Measurements from ENCODE around the gene SCN1B.

Gene SCN1B

DNA sequence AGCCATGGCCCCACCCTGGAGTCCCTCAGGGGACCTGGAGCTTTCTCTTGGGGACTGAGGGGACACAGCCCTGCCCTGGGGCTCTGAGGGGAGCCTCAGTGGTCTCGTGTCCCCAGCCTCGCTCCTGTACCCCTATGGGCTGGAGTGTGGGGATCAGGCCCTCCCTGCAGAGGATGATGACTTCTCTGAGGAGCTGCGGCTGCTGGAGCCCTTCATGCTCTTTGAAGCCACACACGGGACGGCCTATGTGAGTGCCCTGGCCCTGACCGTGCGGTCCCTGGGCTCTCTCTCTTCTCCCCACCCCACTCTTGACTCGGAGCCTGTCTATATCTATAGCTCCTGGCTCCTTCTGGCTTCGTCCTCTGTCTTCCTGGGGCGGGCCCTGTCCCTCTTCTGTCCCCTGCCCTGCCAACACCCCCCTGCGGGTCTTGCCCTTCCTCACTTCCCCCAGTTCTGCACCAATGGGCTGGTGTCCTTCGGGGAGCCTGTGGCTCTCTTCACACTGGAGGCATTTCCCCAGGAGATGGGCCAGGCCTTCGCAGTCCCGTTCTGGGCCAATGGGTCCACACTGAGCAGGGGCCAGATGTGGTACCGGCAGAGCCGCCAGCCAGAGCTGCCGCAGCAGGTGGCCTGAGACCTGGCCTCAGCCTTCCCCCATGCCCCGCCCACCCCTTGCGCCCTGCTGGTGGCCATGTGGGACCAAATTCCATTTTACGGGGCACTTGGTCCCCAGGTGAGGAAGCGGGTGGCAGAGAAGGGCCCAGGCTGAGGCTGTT is 44.3 kb downstream of the SCN1B start:
- no peak for DNase-seq (ENCODE audit: low read depth)

DNA sequence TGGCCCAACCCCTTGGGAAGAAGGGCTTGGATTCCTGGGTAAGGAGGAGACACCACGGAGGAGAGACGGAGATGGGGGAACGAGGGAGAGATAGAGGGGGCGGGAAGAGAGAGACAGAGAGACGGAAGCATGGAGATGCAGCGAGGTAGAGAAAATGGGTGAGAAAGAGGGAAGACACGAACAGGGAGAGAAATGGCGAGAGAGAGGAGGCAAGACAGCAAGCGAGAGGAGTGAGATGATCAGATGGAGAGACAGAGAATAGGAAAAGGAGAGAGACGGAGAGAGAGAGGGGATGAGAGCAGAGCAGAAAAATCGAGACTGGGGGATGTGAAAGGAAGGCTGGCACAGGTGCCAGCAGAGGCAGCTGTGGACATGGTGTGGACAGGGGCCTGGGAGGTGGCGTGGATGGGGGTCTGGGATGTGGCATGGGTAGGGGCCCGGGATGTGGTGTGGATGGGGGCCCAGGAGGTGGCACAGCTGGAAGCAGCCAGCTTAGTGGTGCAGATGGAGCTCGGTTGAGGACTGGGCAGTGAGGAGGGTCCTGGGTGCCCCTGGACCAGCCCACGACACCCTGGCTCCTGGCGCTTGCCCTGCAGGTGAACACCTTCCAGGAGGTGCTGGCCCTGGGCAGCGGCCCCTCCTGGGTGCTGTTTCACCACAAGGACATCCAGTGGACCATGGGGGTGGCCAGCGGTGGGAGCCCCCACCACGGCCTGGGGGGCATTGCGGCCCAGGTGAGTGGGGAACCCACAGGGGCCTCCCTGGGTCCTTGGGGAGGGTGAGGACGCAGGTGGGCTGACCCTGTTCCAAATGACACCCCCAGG is 45.1 kb downstream of the SCN1B start:
- DNase-seq (ENCODE audit: low read depth) = no peak

DNA sequence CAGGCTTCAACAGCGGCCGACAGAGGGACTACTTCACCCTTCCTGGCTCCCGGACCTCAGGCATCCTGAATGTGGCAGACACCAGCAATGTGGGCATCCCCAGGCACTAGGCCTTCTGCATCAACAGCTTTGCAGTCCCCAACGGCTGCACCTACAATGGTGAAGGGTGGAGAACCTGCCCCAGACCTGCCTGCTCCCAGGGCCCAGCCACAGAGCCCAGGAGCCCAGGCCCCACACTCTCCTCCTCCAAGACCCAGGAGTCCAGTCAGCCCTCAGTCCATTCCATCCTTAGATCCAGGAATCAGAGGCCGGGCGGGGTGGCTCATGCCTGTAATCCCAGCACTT is 45.7 kb downstream of the SCN1B start:
- DNase-seq (ENCODE audit: low read depth) = no peak

DNA sequence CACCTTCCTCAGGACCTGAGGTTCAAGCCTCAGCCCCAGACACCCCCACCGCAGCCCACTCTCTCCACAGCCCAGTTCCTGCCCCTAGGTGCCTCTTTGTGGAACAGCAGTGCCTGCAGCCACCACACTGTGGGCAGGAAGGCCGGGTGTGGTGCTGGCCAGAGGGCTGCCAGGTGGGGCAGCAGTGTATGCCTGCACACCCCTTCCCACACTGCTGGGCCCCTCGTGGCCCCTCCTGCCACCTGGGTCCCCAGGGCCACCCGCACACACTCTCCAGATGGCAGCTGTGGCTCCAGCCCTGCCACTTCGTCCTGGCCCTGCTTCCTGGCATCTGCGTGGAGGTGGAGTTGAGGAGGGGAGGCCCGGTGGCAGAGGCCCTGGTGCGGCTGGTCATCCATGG is 46.4 kb downstream of the SCN1B start:
- no peak for DNase-seq (ENCODE audit: low read depth)

DNA sequence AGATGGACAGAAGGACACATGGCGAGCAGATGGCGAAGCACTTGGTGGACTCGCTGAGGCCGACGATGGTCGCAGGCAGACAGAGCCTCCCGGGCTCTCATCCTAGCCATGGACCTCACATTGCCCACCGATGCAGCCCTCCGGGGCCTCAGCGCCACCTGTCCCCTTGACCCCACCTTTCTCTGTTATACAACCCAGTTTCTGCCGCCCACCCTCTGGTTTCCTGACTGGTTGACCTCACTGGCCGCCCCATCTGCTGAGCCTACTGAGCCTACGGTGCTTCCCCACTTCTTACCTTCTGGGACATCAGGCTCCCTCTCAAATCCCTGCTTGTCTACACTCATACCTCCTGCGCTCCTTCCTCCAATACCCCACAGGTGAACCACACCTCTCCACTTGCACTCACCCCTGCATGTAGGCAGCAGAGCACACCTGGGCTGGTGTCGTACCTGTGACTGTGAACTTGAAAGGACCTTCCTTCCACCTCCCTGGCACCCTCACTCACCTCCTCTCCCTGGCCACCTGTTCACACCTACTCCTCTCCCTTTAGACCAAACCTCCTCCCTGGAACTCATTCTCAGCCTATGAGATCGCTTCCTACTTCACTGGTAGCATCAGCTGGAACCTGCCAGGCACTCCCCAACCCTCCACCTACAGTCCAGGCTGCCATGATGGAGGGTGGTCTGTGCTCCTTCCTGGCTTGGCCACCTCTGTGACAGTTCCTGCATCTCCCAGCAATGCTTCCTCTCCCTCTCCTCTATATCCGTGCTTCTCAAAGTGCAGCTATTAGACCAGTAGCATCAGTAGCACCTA is 47.3 kb downstream of the SCN1B start:
- no peak for DNase-seq (ENCODE audit: low read depth)

DNA sequence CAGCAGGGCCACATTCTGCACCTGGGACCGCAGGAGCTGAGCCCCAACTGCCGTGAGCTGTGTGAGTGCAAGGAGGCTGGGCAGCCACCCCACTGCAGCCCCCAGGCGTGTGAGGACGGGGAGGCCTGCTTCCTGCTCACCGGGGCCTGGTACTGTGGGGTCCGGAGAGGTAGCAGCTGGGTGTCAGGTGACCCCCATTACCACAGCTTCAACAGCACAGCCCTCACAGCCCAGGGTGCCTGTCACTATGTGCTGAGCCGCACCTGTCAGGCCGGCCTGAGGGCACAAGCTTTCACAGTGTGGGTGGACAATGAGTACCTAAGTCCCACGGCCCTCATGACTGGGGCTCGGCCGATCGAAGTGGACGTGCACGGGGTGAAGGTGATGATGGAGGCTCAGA is 49.6 kb downstream of the SCN1B start:
- no peak for DNase-seq (ENCODE audit: low read depth)

DNA sequence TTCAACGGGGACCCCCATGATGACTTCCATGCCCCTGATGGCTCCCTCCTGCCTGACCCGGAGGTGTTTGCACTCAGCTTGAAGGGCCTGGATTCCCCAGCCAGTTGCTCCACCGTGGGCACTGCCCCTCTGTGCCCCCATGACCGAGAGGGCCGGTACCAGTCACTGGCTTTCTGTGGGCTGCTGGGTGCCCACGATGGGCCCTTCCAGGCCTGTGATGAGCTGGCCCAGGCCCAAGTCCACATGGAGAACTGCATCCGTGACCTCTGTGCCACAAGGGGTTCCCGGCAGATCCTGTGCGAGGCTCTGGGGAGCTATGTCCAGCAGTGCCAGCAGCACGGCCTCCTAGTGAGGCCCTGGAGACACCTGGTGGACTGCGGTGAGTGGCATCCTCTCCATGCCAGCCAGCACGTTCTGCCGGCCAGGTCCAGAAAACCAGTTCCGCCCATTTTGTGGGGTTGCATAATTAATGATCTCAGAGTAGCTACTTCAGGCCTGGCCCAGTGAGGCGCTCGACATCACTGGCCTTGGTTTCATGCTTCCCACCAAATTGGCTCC is 50.4 kb downstream of the SCN1B start:
- no peak for DNase-seq (ENCODE audit: low read depth)

DNA sequence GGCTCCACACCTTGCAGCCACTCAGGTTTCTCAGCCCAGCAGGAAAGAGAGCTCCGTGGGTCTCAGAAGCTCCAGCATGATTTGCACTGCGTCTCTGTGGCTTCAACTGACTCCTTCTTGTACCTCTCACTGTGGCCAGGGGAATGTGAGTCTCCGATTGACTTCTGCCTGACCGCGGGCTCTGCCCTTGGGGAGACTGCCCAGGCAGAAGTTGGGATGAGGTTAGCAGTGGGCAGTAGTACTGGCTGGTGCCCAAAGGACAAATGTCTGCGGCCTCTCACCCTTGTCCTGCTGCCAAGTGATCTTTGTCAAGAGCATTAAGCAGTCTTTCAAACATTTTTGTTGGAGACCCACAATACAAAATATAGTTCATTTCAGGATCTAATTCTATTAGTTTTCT is 50.9 kb downstream of the SCN1B start:
- no peak for DNase-seq (ENCODE audit: low read depth)

DNA sequence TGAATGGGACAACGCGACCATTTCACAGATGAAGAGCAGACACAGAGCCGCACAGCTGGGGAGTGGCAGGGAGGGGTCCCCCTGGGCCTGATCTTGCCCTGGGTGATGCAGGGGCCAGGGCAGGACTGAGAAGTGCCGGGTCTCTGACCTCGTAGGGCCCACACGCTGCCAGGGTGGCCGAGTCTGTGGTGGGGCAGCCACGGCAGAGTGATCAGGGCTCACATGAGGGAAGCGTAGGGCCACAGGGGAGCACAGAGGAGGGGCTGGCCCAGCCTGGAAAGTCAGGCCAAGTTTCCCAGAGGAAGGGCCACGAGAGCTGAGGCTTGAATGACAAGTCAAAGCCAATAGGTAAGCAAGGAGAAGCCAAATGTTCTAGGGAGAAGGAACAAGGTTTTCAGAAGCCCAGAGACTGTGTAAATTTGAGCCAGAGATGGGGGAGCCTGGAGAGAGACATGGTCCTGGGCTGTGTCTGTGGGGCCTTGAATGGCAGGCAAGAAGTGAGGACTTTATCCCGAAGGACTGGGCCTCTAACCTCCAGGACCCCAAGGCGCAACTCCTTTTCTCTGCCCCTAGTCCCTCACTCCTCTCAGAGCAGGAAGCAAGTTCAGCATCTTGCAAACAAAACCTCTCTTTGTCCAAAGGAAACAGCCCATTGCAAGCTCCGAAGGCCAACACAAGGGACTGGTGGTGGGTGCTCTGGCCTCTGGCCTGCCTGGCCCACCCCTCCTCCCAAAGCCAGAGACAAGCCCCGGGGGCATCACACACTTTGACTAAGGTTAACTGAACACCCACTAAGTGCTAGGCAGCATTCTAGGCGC is 53.6 kb downstream of the SCN1B start:
- no peak for DNase-seq (ENCODE audit: low read depth)

DNA sequence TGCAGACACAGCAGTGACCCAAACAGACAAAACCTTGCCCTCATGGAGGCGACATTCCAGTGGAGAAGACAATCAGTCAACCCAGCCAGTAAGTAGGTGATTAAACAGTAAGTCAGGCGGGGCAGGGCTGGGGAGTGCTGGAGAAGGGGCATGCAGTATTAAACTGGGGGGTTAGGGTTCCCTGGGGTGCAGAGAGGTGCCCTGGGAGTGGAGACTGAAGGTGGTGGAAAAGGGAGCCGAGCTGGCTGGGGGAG is 54.2 kb downstream of the SCN1B start:
- DNase-seq (ENCODE audit: low read depth) = no peak

DNA sequence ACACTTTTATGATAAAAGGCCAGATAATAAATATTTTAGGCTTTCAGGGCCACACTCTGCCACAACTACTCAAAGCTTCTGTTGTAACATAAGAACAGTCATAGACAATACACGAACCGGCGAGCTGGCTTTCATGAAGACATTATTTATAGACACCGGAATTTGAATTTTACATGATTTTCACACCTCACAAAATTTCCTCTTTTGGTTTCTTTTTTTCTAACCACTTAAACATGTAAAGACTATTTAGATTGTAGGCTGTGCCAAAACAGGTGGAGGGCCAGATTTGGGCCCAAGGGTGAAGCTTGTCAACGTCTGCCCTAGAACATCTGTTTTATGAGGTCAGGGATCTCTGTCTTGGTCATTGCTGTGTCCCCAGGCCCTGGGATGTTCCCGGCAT is 55.7 kb downstream of the SCN1B start:
- DNase-seq (ENCODE audit: low read depth) = no peak

DNA sequence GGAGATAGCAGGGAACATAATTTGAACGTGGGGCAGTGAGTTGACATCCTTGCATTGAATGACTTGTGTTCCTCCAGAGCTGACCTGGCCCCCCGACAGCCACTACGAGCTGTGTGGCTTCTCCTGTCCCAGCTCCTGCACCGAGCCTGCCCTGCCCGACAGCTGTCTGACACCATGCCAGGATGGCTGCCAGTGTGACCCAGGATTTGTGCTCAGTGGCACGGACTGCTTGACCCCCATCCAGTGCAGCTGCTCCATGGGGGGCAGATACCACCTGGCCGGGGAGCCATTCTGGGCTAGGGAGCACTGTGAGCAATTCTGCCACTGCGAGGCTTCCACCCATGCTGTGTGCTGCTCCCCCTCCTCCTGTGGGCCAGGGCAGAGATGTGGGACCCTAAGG is 56.2 kb downstream of the SCN1B start:
- DNase-seq (ENCODE audit: low read depth) = no peak

DNA sequence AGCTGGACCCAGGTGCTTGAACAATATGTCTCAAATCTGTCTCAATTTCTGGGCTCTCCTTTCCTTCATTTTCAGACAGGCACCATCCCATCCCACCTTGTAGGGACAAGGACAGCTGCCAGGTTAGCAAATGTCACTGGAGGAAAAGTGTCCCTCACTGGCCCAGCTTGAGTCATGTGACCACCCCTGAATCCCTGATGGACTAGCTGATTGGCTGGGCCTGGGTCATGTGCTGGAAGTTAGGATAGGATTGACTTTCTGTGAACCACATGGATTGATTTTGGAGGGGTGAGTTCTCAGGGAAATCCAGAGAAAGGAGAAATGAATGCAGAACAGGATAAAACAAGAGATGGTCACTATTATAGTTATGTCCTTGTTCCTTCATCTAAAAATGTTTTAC is 57.1 kb downstream of the SCN1B start:
- no peak for DNase-seq (ENCODE audit: low read depth)

DNA sequence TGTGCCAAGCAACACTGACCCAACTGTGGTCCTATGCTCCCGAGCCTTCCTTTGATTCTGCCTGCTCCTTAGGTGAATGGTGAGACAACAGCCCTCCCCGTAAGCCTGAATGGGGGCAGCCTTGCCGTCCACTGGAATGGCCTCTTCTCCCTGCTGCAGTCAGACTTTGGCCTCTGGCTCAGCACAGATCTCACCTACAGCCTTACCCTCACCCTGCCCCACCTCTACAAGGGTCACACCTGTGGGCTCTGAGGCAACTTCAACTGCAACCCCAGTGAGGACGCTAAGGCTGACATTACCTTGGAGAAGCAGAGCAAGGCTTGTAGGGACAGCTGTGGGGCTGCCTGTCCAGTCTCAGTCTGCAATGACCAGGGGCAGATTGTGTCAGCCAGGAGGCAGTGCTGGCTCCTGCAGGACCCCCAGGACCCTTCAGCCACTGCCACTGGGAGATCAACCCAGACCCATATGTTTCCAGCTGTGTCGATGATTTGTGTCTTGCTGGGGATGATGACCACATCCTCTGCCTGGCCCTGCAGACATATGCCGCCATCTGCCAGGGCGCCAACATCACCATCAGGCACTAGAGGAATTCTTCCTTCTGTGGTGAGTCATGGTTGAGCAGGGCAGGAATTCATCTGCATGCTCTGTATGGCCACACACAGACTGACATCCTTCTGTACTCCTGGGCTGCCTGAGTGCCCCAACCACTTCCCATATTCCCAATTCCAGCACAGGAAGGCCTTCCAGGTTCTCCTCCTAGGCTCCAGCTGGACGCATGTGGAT is 58.1 kb downstream of the SCN1B start:
- peak; percentile 89 for DNase-seq (ENCODE audit: low read depth)

DNA sequence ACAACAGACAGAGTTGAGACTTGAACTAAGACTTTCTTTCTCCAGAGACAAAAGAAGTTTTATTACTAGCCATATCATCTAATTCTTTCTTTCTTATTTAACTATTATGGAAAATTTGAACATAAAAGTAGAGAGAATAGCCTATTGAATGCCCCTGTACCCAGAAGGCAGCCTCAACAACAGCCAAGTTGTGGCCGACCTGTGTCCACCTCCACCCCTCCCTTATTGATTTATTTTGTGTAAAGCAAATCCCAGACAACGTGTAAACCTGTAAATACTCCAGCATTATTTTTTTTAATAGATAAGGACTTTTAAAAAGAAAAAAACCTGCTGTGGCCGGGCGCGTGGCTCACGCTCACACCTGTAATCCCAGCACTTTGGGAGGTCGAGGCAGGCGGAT is 59.3 kb downstream of the SCN1B start:
- DNase-seq (ENCODE audit: low read depth) = no peak

All from ELR (cell line).